ENCODE measurements around the gene DUSP22. TPM values are rescaled to one million over a fixed set of nuclear protein-coding genes. Genes with fewer than 3 reads are reported as not detected.

Gene DUSP22
- total RNA-seq, 1 donor from 2014 or later: 34.9 TPM

GRCh38 chr6:347951-348859, 55.9 kb downstream of the DUSP22 start:
- DNase-seq (ENCODE audit: low read depth): no peak
- H3K36me3 ChIP-seq (ENCODE audit: insufficient read depth, low read length): no peaks in the 10 kb centered on the region
- H3K27ac Mint-ChIP-seq (ENCODE audit: unreplicated experiment): no peak overlapping the region
- no peak overlapping the region for H3K9ac ChIP-seq (ENCODE audit: low read length)
- no peaks in the 10 kb centered on the region for H3K27me3 ChIP-seq (ENCODE audit: insufficient read depth, low read length)
- no peak overlapping the region for H3K4me3 ChIP-seq (ENCODE audit: insufficient read depth, low read depth, low read length)
- no peak overlapping the region for H3K4me3 Mint-ChIP-seq (ENCODE audit: unreplicated experiment)
- no peak for FAIRE-seq
- TF ChIP-seq CTCF (IDR thresholded peaks at IDR 0.05; ENCODE audit: insufficient read depth, low read depth, low read length) (no peak), EZH2 (IDR thresholded peaks at IDR 0.05; ENCODE audit: insufficient read depth, low read length) (no peak)
- H3K9me3 Mint-ChIP-seq (ENCODE audit: unreplicated experiment): peaks cover 17% of the 10 kb centered on the region
- no peaks in the 10 kb centered on the region for H3K79me2 ChIP-seq (ENCODE audit: insufficient read depth, low read length)
- H3K4me2 ChIP-seq (ENCODE audit: low read length): no peak overlapping the region
- H3K4me1 Mint-ChIP-seq (ENCODE audit: low read depth, unreplicated experiment): peaks cover 11% of the 10 kb centered on the region
- peaks cover 22% of the 10 kb centered on the region for H3K36me3 Mint-ChIP-seq (ENCODE audit: low read depth, unreplicated experiment)
- peaks cover 13% of the 10 kb centered on the region for H4K20me1 ChIP-seq (ENCODE audit: insufficient read depth, low read length)
- H3K27me3 Mint-ChIP-seq (ENCODE audit: low read depth, unreplicated experiment): peaks cover 3% of the 10 kb centered on the region
- H3K27ac ChIP-seq (ENCODE audit: low read depth, low read length): no peak overlapping the region
- H3K9me3 ChIP-seq (ENCODE audit: insufficient read depth, low read depth, low read length): no peaks in the 10 kb centered on the region
- no peak overlapping the region for H2AFZ ChIP-seq (ENCODE audit: low read depth, low read length)
- peaks cover 6% of the 10 kb centered on the region for H3K4me1 ChIP-seq (ENCODE audit: insufficient read depth, low read length)

GRCh38 chr6:348860-349396, 56.6 kb downstream of the DUSP22 start:
- Histone ChIP-seq H3K9ac (ENCODE audit: low read length) (no peak overlapping the region), H4K20me1 (ENCODE audit: insufficient read depth, low read length) (peaks cover 8% of the 10 kb centered on the region), H3K27ac (ENCODE audit: low read depth, low read length) (no peak overlapping the region), H3K27me3 (ENCODE audit: insufficient read depth, low read length) (no peaks in the 10 kb centered on the region), H2AFZ (ENCODE audit: low read depth, low read length) (no peak overlapping the region), H3K9me3 (ENCODE audit: insufficient read depth, low read depth, low read length) (no peaks in the 10 kb centered on the region), H3K4me2 (ENCODE audit: low read length) (no peak overlapping the region), H3K79me2 (ENCODE audit: insufficient read depth, low read length) (no peaks in the 10 kb centered on the region), H3K36me3 (ENCODE audit: insufficient read depth, low read length) (no peaks in the 10 kb centered on the region), H3K4me1 (ENCODE audit: insufficient read depth, low read length) (peaks cover 6% of the 10 kb centered on the region), H3K4me3 (ENCODE audit: insufficient read depth, low read depth, low read length) (no peak overlapping the region)
- Mint-ChIP-seq H3K4me1 (ENCODE audit: low read depth, unreplicated experiment) (peaks cover 11% of the 10 kb centered on the region), H3K9me3 (ENCODE audit: unreplicated experiment) (peaks cover 11% of the 10 kb centered on the region), H3K27ac (ENCODE audit: unreplicated experiment) (no peak overlapping the region), H3K27me3 (ENCODE audit: low read depth, unreplicated experiment) (peaks cover 3% of the 10 kb centered on the region), H3K4me3 (ENCODE audit: unreplicated experiment) (no peak overlapping the region), H3K36me3 (ENCODE audit: low read depth, unreplicated experiment) (peaks cover 18% of the 10 kb centered on the region)
- no peak for TF ChIP-seq EZH2 (IDR thresholded peaks at IDR 0.05; ENCODE audit: insufficient read depth, low read length)
- no peak for TF ChIP-seq CTCF (IDR thresholded peaks at IDR 0.05; ENCODE audit: insufficient read depth, low read depth, low read length)
- FAIRE-seq: no peak
- DNase-seq (ENCODE audit: low read depth): no peak
